HG03159 (cell line): ENCODE measurements around the gene TIGAR.

Source experiments
- ATAC-seq: cut with Tn5 transposase; IDR thresholded peaks from one replicate; pipeline ENCODE4 v1.9.1; 2021; ENCODE audit warnings: mild to moderate bottlenecking, moderate library complexity; ENCODE audit not compliant: unreplicated experiment

TIGAR gene

DNA sequence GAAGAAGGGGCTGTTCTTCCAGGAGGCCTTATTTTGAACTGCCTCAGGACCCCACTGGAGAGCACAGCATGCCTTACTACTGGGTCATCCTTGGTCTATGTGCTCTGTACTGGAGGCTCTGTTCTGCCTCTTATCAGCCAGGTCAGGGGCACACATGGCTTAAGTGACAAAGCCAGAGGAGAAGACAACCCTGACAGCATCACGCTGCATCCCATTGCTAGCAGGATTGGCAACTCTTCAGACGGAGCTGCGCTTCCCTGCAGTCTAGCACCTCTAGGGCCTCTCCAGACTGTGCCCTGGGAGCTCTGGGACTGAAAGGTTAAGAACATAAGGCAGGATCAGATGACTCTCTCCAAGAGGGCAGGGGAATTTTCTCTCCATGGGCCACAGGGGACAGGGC lies 17.3 kb upstream of the TIGAR start:
- ATAC-seq, result no peak

DNA sequence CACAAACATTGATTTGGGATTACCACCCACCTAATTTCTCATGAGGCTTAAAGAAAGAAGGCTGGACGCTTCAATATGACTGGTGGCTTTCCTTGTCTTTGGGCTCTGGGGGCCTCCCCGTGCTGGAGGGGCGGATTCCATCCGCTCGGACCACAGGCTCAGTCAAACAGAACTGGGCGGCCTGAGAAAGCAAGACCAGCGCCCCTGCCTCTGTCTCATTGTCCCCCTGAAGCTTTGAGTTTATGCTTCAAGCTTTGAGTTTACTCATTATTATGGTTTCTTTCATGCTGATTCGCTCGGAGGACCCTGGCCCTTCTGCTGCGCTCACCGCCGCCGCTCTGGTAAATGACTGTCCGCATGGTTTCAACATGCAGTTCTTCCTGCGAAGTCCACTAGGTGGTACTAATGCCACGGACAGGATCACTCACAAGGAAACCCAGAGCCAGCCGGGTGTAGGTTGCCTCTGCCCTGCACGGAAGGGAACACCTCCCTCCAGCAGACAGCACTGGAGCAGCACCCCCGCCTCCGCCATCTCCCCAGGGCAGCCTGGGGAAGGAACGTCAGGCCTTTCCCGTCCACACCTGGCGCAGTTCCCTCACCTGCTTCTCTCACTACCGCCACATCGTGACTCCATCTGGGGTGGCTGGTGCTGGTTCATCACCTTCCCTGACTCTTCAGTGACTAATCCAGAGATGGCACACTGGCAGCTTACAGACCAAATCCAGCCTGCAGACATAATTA lies 13.2 kb upstream of the TIGAR start:
- ATAC-seq, result no peak

DNA sequence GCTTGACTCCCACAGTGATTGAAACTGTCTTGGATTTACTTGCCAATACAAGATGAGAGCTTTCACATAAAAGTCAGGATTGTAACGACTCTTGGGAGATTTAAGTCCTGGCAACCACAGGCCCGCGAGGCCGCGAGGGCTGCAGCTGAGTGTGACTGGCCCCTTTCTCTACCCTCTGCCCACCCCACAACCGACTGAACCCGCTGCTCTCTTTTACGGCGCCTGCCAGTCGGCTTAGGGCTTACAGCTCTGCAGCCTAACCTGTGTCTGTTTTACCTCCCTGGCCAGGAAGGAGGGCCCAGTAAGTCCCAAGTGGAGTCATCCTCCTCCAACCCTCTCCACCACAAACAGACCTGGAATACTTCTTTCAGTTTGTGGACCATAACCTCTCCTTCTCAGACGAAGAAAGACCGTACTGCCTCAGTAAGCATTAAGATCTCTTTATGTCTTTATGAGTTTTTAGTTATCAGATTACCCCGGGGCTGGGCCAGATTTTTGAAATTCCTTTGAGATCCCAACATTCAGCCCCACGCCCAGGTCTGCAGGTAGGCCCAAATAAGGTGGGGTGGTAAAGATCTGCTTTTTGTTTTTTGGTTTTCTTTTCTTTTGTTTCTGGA lies 12.6 kb upstream of the TIGAR start:
- ATAC-seq, result no peak

DNA sequence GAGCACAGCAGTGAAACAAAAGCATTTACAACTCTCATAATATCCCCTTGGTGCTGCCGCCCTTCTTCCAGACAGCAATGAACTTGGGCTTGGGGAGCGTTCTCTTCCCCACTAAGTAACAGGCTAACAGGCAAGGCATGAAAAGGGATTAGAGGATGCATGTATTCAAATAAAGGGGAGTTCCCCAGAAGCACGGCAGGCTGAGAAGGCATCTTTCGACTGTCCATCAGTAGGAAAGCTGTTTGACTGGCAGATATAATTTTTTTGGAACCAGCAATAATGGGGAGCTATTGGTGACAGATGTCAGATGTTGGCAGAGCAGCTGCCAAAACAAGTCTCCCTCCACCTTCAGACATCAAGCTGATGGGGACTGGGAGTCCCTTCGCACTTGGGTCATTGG lies 9.2 kb upstream of the TIGAR start:
- no peak for ATAC-seq

DNA sequence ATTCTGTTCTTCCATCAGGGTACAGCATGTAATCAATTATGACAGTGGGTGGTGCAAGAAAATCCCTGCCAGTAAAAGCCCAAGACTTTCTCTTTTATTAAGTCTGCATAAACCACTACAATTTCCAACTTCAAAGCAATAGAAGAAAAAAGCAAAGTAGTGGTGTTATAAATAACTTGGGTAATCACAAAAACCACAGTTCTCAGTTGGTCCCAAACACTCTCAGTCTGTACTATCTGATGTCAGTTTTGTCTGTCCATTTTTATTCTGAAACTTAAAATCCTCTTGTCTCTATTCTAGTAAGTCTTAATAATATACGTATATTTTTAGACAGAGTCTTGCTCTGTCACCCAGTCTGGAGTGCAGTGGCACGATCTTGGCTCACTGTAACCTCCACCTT lies 8.8 kb upstream of the TIGAR start:
- ATAC-seq, result no peak

DNA sequence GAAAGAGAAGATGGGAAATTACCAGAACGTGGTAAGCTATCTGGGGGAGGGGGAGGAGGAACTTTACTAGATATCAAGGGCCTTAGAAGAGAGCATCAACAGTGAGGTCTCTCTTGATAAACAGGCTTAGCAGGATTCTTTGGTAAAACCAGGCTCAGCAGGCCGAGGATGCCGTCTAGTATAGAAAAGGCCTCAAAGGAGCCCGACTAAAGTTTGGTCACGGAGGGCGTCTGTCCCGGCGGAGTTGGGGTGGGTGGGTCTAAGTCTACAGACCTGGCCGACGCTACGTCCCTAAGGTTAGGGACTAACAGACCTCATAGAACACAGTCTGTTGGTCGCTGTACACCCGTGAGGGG lies 538 bp upstream of the TIGAR start:
- ATAC-seq, result peak; percentile 44

DNA sequence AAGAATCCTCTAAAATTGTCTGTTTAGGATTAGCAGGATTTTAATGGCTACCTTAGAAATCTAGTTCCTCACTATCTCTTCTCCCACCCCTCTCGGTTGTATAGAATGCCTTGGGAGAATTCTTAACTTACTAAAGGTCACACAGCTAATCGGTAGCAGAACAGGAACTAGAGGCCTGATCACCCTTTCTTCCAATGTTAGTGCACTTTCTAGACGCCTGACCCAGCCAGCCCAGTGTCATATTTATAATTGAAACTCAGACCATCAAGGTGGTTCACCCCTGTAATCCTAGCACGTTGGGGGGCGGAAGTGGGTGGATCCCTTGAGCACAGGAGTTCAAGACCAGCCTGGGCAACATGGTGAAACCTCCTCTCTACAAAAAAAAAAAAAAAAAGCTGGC lies 1.7 kb downstream of the TIGAR start:
- no peak for ATAC-seq

DNA sequence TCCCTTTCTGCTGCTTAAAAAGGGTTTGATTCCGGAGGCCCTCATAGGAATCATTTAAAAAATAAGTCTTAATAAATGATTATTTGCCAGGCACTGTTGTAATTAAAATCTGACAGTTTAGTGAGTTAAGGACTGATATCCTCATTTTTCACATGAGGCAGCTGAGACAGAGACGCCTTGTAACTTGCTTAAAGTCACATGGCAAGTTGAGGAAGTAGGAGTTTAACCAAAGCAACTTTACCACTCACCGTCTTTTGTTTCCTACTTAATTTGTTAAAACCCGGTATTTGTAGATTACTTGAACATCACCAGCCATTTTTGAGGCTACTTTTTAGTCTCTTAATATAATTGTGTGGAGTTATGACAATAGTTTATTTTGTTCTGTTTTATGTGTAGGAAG lies 2.4 kb downstream of the TIGAR start:
- no peak for ATAC-seq

DNA sequence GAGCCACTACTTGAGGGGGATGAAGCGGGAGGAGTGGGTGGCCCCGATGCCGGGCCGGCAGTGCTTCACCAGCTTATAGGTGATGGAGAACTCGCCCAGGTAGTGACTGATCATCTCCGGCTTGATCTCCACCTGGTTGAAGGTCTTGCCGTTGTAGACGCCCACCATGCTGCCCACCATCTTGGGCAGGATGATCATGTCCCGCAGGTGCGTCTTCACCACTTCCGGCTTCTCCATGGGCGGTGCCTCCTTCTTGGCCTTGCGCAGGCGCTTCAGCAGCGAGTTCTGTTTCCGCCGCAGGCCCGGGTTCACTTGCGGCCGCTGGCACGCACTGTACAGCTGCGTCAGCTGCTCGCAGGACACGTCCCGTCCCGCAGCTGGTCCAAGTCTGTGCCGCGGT lies 3.4 kb downstream of the TIGAR start:
- ATAC-seq, result no peak

DNA sequence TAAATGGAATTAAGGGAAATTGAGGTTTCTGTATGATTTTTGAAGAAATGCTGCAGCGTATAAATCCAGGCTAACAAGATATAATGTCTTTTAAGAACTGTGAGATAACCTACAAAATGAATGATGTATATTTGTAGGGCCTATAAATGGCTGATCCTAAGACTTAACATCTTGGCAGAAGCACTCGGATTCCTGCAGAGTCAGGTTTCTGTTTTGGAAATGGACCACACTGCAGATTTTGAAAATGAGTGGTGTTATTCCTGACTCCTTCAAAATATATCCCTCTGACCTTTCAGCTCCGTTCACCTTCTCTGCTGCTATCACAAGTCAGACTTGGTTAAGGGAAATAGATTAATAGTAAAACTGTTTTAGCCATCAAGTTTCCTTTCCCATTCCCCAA lies 5.0 kb downstream of the TIGAR start:
- no peak for ATAC-seq

DNA sequence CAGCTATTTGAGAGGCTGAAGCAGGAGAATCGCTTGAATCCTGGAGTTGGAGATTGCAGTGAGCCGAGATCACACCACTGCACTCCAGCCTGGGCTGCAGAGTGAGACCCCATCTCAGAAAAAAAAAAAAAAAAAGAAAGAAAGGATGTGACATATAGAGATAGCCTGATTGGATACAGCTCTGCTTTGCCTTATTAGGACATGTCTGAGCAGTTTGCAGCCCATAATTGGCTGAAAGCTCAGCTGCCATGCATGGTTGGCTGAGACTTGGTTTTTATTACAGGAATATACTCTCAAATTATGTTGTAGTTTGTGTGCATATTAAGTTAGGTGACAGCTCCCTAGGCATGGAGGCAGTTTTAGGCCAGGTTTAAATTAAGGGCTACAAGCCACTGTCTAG lies 6.3 kb downstream of the TIGAR start:
- no peak for ATAC-seq

DNA sequence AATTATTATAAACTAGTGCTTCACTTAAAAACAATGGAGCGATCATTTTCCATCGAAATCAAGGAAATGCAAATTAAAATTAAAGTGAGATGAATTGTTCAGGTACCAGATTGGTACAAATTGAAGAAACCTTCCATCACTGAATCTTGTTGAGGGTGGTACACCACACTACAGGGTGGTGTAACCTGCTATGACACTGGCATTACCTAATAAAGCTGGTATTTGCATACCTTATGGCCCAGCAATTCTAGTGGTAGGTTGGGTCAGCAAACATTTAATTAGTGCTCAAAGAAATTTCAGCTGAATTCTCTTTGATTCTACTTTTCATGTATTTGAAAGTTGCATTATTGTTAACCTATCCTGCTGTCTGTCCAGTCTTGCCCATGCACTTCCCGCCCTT lies 9.2 kb downstream of the TIGAR start:
- no peak for ATAC-seq

DNA sequence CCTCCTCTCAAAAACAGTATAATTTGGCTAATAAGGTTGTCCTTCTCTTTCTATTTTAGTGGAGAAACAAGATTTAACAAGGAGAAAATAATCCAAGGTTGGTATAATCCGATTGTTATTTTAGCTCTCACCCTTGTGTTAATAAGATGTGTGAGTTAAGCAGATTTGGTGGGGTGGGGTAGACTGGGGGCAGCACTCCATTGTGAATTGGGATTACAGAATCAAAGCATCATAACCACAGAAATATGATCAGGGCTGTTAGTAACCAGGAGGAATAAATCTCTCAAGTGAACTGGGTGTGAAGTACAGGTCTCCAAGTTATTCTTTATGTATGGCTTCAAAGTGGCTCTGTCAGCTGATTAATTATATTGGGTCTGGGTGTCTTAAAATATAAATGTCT lies 10.2 kb downstream of the TIGAR start:
- ATAC-seq, result no peak

DNA sequence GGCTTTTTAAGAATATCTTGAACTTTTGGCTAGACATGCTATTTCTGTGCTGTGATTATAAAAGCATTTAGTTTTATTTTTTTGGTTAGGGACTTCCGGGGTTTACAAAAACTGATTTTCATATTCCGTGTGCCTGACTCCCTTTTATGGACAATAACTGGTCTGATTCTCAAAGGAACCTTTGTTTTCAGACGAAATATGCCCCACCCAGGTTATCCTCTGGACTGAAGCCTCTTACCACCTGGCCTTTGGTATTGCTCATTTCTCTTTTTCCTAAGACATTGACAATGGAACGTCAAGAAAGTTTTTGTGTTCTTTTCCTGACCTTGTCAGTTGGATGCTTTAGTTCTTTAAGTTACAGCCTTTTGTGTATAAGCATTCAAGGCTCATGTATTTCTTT lies 10.8 kb downstream of the TIGAR start:
- no peak for ATAC-seq

DNA sequence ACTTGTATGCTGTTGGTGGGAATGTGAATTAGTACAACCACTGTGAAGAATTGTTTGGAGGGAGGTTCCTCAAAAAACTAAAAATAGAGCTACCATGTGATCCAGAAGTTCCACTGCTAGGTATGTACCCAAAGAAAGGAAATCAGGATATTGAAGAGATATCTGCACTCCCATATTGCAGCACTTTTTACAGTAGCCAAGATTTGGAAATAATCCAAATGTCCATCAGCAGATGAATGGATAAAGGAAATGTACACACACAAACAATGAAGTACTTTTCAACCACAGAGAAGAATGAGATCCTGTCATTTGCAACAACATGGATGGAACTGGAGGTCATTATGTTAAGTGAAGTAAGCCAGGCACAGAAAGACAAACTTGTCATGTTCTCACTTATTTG lies 25.9 kb downstream of the TIGAR start:
- no peak for ATAC-seq

DNA sequence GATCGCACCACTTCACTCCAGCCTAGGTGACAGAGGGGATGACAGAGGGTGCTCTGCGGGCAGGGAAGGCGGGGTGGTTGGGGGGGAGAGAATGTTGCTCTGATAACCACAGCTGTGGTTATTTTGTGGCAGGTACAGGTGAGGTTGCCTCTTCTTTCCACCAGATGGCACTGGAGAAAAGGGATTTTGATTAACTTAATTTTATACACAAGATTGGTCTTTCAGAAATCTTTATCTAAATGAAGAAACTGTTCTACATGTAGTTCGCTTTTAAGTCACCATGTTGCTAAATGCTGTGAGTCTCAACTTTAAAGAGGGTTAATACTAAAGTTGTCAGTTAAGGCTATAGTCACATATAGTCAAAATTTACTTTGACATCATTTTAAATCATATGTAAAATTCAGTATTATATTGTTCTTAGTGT lies 32.8 kb downstream of the TIGAR start:
- no peak for ATAC-seq

DNA sequence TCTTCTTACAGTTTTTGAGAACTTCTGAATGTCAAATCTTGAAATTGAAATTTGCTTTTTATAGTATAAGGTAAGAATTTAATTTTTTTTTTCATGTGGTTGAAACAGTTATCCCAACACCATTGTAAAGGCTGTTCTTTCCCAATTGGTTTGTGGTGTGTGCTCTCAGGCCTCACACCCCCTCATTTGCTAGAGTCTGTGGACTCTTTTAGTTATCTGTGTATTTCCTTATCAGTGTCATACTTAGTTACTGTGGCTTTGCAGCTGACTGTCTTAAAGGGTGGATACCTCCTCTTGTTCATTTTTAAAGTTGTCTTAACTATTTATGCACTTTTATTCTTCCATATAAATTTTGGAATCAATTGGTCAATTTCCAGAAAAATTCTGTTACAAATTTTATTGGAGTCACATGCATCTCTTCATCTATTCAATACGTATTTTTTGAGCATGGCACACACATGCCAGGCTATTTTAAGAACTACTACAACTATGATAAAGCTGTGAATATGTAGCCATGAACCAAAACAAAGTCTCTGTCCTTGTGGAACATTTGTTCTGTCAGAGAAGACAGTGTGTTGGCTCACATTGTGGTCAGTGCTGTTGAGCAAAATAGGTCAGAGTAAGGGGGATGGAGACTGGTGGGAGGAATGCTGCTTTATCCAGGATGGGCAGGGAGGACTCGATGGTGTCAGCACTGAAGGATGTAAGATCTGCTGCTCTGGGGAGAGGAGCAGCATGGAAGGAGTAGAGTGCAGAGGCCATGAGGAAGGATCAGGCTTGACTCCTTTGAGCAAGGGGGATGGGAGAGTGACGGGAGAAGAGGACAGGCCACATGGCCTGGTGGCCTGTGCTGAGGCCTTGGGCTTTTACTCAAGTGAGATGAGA lies 34.4 kb downstream of the TIGAR start:
- no peak for ATAC-seq

DNA sequence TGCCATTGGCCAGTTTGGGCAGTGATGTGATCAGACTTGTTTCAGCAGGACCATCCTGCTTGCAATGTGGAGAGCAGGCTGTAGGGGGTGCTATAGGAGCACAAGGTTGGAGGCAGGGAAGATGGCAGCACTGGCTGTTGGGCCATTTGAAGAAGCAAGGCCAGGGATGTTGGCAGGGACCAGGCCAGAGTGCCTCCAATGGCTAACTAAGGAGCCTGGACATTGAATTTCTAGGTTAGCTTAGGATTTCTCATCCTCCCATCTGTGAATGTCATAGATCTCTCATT lies 35.0 kb downstream of the TIGAR start:
- ATAC-seq, result no peak

DNA sequence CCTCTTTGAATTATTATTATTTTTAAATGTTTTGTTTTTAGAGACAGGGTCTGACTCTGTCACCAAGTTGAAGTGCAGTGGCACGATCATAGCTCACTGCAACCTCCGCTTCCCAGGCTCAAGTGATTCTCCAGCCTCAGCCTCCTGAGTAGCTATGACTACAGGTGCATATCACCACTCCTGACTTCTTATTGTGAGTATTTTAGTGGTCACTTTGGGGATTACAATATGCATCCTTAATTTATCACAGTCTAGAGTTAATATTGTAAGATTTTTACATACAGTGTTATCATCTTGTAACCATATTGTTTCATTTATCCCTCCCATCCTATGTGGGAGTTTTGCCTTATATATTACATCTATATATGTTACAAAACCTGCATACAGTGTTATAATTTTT lies 45.1 kb downstream of the TIGAR start:
- no peak for ATAC-seq

DNA sequence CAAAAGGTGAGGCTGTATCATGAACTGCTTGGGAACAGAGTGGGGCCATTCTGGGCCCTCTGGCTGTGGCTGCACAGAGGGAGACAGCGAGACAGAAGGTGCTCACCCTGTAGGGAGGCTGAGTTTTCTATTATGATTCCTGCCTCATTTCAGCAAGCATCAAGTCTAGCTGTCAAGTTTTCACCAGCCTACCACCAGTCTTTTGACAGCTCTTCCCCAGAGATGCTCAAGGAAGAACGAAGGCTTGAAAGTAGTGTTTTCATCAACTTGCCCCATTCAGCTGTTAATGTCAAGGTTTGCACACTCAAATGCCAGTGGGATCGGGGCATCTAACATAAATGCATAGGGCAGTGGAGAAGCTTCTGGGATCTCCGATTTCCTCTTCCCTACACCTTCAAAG lies 48.5 kb downstream of the TIGAR start:
- no peak for ATAC-seq

DNA sequence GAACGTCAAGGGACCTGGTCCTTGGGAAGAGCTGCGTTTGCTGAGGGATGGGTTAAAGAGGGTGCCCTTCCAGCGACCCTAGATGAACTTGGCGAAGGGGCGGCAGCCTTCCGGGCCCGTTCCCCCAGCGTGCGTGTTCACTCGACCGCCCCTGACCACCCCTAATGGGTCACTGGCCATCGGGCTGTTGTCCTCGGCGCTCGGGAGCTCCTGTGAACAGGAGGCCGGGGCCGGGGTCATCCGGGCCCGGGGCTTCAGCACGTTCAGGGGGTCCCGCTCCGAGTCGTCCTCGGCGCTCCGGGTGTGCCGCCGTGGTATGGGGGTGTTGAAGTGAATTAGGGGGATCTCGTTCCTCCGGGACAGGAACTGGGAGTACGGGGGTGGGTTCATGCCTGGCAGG lies 49.3 kb downstream of the TIGAR start:
- ATAC-seq, result no peak

DNA sequence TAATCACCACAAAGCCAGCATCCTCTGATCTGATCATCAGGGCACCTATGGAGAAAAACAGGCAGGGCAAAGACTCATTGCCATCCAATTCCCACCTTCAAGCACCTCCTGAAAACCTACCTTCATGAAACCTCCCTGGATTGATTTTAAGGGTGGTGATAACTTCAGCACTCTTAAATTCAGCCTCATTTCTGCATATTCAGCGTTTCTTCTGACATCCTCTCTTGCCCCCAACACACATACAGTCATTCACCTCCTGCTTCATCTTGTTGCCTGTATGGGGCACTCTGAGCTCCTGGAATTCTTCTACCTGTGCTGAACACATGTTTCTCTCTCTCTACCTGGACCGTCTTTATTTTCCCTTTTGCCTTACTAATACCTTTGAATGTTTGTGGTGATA lies 51.6 kb downstream of the TIGAR start:
- no peak for ATAC-seq
